HEK293 (cell line): Measurements from ENCODE around the gene TRDMT1.

Source experiments
- EGR2 ChIP-seq: fragments of 450-650 bp; formaldehyde crosslinking; IDR thresholded peaks from 2 replicates; pipeline ENCODE4 v1.5.1; 2016; ENCODE audit warnings: low read depth, missing biosample characterization, missing genetic modification characterization
- TCF7L2 ChIP-seq: IDR thresholded peaks from 2 replicates; pipeline ENCODE4 v1.6.1; 2011; ENCODE audit warnings: low read depth, mild to moderate bottlenecking, inconsistent platforms, low read length, moderate library complexity, borderline replicate concordance
- ZNF335 ChIP-seq: fragments of 450-650 bp; formaldehyde crosslinking; conservative IDR thresholded peaks from 2 replicates; pipeline ENCODE4 v1.5.1; 2016; ENCODE audit warnings: missing biosample characterization, missing genetic modification characterization
- ZSCAN30 ChIP-seq: fragments of 450-650 bp; IDR thresholded peaks from 2 replicates; pipeline ENCODE4 v1.5.1; 2018; ENCODE audit warnings: missing biosample characterization, mild to moderate bottlenecking, missing genetic modification characterization, moderate library complexity
- TF ChIP-seq, protein P1 (sequence below): fragments of 450-650 bp; formaldehyde crosslinking; IDR thresholded peaks from 2 replicates; pipeline ENCODE4 v1.5.1; 2016; ENCODE audit warnings: missing biosample characterization, missing genetic modification characterization
- TF ChIP-seq, protein P2 (sequence below): fragments of 450-650 bp; formaldehyde crosslinking; IDR thresholded peaks from 2 replicates; pipeline ENCODE4 v1.5.1; 2016; ENCODE audit warnings: missing biosample characterization, missing genetic modification characterization
- TF ChIP-seq, protein P3 (sequence below): fragments of 450-650 bp; formaldehyde crosslinking; IDR thresholded peaks from 2 replicates; pipeline ENCODE4 v1.5.1; 2016; ENCODE audit warnings: missing biosample characterization, missing genetic modification characterization, low read depth
- TF ChIP-seq, protein P4 (sequence below): fragments of 450-650 bp; formaldehyde crosslinking; IDR thresholded peaks from 2 replicates; pipeline ENCODE4 v1.5.1; 2016; ENCODE audit warnings: missing biosample characterization, missing genetic modification characterization

DNA sequence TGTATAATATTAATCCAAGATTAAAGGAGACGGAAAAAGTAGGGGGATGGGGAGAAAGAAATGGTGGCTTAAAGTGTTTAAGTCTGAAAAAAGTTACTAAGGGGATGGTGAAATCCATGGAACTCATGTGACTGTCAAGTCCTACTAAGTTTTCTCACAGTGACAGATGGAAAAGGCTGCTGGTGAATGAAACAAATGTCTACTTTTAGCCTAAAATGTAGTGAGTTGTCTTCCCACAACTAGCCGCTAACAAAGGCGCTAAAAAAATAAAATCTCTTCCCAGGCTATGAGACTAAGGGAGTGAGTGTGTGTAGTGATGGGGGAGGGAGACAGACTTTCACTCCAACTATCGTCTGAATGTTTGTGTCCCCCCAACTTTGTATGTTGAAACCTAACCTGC, 39.1 kb upstream of the TRDMT1 start:
- TF ChIP-seq, protein P1, sequence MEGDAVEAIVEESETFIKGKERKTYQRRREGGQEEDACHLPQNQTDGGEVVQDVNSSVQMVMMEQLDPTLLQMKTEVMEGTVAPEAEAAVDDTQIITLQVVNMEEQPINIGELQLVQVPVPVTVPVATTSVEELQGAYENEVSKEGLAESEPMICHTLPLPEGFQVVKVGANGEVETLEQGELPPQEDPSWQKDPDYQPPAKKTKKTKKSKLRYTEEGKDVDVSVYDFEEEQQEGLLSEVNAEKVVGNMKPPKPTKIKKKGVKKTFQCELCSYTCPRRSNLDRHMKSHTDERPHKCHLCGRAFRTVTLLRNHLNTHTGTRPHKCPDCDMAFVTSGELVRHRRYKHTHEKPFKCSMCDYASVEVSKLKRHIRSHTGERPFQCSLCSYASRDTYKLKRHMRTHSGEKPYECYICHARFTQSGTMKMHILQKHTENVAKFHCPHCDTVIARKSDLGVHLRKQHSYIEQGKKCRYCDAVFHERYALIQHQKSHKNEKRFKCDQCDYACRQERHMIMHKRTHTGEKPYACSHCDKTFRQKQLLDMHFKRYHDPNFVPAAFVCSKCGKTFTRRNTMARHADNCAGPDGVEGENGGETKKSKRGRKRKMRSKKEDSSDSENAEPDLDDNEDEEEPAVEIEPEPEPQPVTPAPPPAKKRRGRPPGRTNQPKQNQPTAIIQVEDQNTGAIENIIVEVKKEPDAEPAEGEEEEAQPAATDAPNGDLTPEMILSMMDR (tag by site-specific recombination): no peak
- TF ChIP-seq, protein P2, sequence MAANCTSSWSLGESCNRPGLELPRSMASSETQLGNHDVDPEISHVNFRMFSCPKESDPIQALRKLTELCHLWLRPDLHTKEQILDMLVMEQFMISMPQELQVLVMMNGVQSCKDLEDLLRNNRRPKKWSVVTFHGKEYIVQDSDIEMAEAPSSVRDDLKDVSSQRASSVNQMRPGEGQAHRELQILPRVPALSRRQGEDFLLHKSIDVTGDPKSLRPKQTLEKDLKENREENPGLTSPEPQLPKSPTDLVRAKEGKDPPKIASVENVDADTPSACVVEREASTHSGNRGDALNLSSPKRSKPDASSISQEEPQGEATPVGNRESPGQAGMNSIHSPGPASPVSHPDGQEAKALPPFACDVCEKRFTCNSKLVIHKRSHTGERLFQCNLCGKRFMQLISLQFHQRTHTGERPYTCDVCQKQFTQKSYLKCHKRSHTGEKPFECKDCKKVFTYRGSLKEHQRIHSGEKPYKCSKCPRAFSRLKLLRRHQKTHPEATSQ (tag by site-specific recombination): no peak
- TF ChIP-seq, protein P3, sequence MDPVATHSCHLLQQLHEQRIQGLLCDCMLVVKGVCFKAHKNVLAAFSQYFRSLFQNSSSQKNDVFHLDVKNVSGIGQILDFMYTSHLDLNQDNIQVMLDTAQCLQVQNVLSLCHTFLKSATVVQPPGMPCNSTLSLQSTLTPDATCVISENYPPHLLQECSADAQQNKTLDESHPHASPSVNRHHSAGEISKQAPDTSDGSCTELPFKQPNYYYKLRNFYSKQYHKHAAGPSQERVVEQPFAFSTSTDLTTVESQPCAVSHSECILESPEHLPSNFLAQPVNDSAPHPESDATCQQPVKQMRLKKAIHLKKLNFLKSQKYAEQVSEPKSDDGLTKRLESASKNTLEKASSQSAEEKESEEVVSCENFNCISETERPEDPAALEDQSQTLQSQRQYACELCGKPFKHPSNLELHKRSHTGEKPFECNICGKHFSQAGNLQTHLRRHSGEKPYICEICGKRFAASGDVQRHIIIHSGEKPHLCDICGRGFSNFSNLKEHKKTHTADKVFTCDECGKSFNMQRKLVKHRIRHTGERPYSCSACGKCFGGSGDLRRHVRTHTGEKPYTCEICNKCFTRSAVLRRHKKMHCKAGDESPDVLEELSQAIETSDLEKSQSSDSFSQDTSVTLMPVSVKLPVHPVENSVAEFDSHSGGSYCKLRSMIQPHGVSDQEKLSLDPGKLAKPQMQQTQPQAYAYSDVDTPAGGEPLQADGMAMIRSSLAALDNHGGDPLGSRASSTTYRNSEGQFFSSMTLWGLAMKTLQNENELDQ (tag by site-specific recombination): no peak
- TF ChIP-seq EGR2 (no peak), TCF7L2 (no peak), ZNF335 (tag by site-specific recombination) (no peak), ZSCAN30 (tag by site-specific recombination) (no peak)
- TF ChIP-seq, protein P4, sequence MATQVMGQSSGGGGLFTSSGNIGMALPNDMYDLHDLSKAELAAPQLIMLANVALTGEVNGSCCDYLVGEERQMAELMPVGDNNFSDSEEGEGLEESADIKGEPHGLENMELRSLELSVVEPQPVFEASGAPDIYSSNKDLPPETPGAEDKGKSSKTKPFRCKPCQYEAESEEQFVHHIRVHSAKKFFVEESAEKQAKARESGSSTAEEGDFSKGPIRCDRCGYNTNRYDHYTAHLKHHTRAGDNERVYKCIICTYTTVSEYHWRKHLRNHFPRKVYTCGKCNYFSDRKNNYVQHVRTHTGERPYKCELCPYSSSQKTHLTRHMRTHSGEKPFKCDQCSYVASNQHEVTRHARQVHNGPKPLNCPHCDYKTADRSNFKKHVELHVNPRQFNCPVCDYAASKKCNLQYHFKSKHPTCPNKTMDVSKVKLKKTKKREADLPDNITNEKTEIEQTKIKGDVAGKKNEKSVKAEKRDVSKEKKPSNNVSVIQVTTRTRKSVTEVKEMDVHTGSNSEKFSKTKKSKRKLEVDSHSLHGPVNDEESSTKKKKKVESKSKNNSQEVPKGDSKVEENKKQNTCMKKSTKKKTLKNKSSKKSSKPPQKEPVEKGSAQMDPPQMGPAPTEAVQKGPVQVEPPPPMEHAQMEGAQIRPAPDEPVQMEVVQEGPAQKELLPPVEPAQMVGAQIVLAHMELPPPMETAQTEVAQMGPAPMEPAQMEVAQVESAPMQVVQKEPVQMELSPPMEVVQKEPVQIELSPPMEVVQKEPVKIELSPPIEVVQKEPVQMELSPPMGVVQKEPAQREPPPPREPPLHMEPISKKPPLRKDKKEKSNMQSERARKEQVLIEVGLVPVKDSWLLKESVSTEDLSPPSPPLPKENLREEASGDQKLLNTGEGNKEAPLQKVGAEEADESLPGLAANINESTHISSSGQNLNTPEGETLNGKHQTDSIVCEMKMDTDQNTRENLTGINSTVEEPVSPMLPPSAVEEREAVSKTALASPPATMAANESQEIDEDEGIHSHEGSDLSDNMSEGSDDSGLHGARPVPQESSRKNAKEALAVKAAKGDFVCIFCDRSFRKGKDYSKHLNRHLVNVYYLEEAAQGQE (tag by site-specific recombination): no peak
